Measurements from ENCODE around the gene RRAS2.

Gene RRAS2

GRCh38 chr11:14335712-14336111 is 23.3 kb downstream of the RRAS2 start:
- no peak for DNase-seq

GRCh38 chr11:14334893-14335292 is 24.1 kb downstream of the RRAS2 start:
- DNase-seq, result no peak

GRCh38 chr11:14334192-14334591 is 24.8 kb downstream of the RRAS2 start:
- DNase-seq, result no peak

DNA sequence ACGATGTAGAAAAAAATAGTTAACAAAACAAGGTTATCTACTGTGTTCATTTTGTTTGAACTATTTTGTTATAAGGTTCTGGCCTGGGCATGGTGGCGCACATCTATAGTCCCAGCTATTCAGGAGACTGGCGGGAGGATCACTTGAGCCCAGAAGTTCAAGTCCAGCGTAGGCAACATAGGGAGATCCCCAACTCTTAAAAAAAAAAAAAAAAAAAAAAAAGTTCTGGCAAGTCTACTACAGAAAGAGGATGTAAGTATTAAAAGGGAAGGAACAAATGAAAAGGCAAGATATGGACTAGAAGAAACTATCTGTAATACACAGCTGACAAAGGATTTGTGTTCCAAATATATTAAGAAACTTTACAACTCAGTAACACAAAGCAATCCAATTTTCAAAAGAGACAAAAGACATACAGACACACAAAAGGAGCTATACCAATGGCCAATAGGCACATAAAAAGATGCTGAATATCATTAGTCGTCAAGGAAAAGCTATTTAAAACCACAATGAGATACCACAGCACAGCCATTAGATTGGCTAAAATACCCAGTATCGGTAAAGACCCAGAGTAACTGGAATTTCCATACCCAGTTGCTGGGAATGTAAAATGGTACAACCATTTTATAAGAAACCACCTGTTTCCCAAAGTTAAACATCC is 27.4 kb downstream of the RRAS2 start:
- no peak for DNase-seq

- DNase-seq, result no peak
Measured at GRCh38 chr11:14330881-14331280, 28.1 kb downstream of the RRAS2 start.

DNA sequence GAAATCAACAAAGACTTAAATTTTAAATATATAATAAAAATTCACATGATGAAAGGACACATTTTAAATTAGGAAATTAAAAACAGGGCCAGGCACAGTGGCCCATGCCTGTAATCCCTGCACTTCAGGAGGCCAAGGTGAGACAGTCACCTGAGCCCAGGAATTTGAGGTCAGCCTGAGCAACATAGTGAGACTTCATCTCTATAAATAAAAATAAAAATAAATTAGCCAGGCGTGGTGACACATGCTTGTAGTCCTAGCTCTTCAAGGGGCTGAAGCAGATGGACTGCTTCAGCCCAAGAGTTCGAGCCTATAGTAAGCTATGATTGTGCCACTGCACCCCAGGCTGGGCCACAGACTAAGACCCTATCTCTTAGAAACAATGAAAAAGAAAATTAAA is 29.3 kb downstream of the RRAS2 start:
- no peak for DNase-seq

DNA sequence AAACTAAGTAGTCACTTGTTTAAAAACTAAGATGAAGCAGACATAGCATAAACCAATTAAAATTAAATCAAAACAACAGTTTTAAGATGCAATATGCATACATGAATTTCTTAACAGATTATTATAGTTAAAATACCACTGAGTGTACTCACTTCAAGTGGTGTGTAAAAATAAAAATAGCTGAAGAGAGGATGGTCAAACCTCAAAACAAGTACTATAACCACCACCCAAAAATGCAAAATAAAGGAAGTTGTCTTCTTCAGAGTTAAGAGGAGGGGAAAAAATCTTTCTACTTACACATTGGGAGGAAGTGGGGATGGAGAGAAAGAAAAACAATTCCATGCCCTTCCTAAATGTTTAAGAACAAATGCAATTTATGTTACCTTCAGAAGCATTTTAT is 31.9 kb downstream of the RRAS2 start:
- DNase-seq, result no peak

DNA sequence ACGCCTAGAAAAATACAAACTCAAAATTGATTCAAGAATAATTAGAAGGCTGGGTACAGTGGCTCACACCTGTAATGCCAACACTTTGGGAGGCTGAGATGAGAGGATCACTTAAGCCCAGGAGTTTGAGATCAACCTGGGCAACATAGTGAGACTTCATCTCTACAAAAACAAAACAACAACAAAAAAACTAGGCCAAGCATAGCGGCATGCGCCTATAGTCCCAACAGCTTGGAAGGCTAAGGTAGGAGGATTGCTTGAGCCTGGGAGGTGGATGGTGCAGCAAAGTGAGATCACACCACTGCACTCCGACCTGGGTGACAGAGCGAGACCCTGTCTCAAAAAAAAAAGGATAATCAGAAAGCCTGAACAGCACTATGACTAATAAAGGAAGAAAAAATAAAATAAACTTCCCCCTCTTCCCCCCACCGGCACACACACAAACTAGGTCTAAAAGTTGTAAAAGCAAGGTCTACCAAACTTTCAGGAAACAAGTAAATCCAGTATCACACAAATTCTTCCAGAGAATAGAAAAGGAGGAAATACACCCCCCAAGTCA is 35.8 kb downstream of the RRAS2 start:
- DNase-seq, result no peak

GRCh38 chr11:14322510-14322909 is 36.5 kb downstream of the RRAS2 start:
- no peak for DNase-seq

GRCh38 chr11:14320020-14320419 is 39.0 kb downstream of the RRAS2 start:
- DNase-seq, result peak; percentile 59

- DNase-seq, result no peak
Measured at GRCh38 chr11:14318581-14318981, 40.4 kb downstream of the RRAS2 start.

DNA sequence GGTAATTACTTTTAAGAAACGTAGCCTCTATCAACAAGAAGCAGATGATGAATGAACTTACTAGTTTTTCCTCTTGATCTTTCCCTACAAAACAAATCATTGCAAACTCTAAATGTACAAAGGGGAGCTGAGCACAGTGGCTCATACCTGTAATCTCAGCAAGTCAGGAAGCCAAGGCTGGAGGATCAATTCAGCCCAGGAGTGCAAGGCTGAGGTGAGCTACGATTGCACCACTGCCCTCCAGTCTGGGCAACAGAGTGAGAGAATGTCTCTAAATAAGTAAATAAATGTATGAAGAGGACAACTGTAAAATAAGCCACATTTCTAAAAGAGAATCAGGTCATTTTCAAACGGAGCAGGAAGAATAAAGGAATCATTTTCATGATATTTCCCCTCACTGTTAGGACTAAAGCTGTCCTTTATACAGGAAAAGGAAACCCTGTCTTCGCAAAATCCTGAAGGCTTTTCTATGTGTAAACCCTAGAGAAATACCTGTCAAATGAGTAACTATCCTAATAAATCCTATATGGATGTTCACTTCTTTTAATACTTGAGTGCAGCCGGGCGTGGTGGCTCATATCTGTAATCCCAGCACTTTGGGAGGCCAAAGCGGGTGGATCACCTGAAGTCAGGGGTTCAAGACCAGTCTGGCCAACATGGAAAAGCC is 41.2 kb downstream of the RRAS2 start:
- no peak for DNase-seq

GRCh38 chr11:14315130-14315529 is 43.9 kb downstream of the RRAS2 start:
- DNase-seq, result no peak

DNA sequence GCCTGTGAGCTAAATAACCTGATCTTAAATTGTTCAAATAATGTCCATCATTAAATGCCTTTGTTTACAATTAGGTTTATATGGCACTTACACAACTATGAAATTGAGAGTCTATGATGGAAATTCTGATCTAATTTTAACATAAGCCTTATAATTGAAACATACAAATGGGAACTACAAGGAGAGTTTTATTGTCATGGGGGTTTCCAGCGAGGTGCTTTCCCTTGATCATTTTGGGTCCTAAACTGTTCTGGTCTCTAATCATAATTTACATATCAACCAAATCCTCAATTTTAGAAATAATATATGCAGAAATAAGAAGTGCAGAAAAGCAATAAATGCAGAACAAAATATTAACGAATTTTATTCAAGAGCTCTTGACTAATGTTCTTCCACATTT is 44.9 kb downstream of the RRAS2 start:
- no peak for DNase-seq

- DNase-seq, result no peak
Measured at GRCh38 chr11:14312736-14313438, 46.1 kb downstream of the RRAS2 start.

GRCh38 chr11:14310679-14311078 is 48.3 kb downstream of the RRAS2 start:
- DNase-seq, result no peak

GRCh38 chr11:14309425-14310192 is 49.4 kb downstream of the RRAS2 start:
- DNase-seq, result no peak

DNA sequence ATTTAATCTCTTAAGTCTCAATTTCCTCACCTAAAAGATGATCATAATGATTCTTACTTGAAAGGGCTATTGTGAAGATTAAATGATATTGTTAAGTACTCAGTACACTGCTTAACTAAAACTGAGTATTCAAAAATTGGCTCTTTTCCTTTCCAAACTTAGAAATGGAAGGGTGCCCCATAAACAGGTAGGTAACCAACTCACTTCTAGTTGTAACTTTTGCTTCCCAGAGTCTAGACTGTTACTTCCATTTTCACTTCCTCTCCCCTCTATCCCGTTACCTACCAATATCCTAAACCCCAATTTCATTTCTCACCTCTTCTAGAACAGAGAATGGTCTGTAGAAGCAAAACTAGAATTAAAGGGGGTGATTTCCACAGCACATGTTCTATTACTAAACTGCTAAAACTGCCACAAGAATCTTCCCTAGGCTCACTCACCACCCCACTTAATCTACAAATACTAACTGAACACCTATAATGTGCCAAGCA is 50.0 kb downstream of the RRAS2 start:
- no peak for DNase-seq

GRCh38 chr11:14308114-14308896 is 50.7 kb downstream of the RRAS2 start:
- DNase-seq, result peak; percentile 47

DNA sequence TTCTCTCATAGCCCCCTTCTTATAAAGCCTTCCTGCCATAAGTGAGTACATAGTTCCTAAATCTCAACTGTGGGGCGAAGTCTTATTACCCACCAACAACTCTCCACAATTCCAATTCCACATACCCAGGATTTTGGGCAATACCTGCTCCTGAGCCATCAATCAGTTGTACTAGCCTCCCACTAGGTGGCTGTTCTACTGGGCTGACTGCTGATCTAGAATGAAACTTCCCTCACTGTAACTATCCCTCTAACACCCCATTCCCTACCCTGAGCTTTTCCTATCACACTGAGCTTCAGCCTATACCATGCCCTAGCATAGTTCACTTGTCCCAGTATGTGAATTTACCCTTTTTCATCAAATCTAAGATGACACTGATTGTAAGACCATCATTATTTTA is 52.5 kb downstream of the RRAS2 start:
- no peak for DNase-seq

- DNase-seq, result no peak
Measured at GRCh38 chr11:14305649-14306048, 53.3 kb downstream of the RRAS2 start.

DNA sequence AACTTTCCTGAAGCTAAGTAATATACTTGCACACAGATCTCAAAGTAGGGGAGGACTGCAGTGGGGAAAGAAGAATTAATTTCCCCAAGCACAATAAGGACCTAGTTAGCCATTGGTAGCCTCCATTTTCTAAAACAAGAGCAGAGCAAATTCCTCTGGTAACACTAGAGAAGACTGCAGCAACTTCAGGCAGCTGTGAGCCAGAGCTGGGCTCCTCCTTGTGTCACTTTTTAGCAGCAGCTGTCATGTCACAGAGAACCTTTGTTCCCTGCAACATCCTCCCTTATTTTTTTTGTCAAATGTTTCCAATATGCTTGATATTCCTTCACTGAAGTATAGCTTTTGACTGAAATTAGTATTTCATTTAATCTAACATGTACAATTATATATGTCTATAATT is 54.4 kb downstream of the RRAS2 start:
- DNase-seq, result no peak

All from CD4-positive, alpha-beta T cell treated with Interleukin-10 for 1 hour (primary cell).